ENCODE measurements around the gene CHI3L1. TPM values are rescaled to one million over a fixed set of nuclear protein-coding genes. Genes with fewer than 3 reads are reported as not detected.

The CHI3L1 gene
- total and polyA plus RNA-seq, 2 donors, result 0.53 to 4.7 TPM

- H3K4me3 ChIP-seq (ENCODE audit: low read depth, low read length), result no peak overlapping the region
- H3K36me3 ChIP-seq (ENCODE audit: insufficient read depth), result no peaks in the 10 kb centered on the region
- no peak for DNase-seq (ENCODE audit: extremely low spot score)
- WGBS, result 72% methylated on average over 14 of the region's 14 CpGs
- H3K4me1 ChIP-seq (ENCODE audit: insufficient read depth), result no peaks in the 10 kb centered on the region
- no peak overlapping the region for H3K27ac ChIP-seq (ENCODE audit: low read depth)
Observed at GRCh38 chr1:203166192-203166940, 20.1 kb downstream of the CHI3L1 start.

- WGBS, result 96% methylated on average over 8 of the region's 8 CpGs
- H3K4me1 ChIP-seq (ENCODE audit: insufficient read depth), result no peaks in the 10 kb centered on the region
- H3K36me3 ChIP-seq (ENCODE audit: insufficient read depth), result no peaks in the 10 kb centered on the region
- no peak overlapping the region for H3K4me3 ChIP-seq (ENCODE audit: low read depth, low read length)
- H3K27ac ChIP-seq (ENCODE audit: low read depth), result no peak overlapping the region
- DNase-seq (ENCODE audit: extremely low spot score), result no peak
Observed at GRCh38 chr1:203165800-203166161, 20.7 kb downstream of the CHI3L1 start.

GRCh38 chr1:203165101-203165799 is 21.3 kb downstream of the CHI3L1 start:
- no peak overlapping the region for H3K27ac ChIP-seq (ENCODE audit: low read depth)
- H3K4me1 ChIP-seq (ENCODE audit: insufficient read depth), result no peaks in the 10 kb centered on the region
- 95% methylated on average over 28 of the region's 28 CpGs for WGBS
- H3K4me3 ChIP-seq (ENCODE audit: low read depth, low read length), result no peak overlapping the region
- DNase-seq (ENCODE audit: extremely low spot score), result no peak
- H3K36me3 ChIP-seq (ENCODE audit: insufficient read depth), result no peaks in the 10 kb centered on the region

GRCh38 chr1:203163891-203164635 is 22.4 kb downstream of the CHI3L1 start:
- WGBS, result 73% methylated on average over 7 of the region's 7 CpGs
- Histone ChIP-seq H3K4me1 (ENCODE audit: insufficient read depth) (no peaks in the 10 kb centered on the region), H3K36me3 (ENCODE audit: insufficient read depth) (no peaks in the 10 kb centered on the region), H3K4me3 (ENCODE audit: low read depth, low read length) (no peak overlapping the region), H3K27ac (ENCODE audit: low read depth) (no peak overlapping the region)
- DNase-seq (ENCODE audit: extremely low spot score), result no peak

- no peak for DNase-seq (ENCODE audit: extremely low spot score)
- H3K4me3 ChIP-seq (ENCODE audit: low read depth, low read length), result no peak overlapping the region
- 61% methylated on average over 1 of the region's 1 CpG for WGBS
Observed at GRCh38 chr1:203162403-203162802, 24.1 kb downstream of the CHI3L1 start.

GRCh38 chr1:203161703-203162102 is 24.8 kb downstream of the CHI3L1 start:
- Histone ChIP-seq H3K27ac (ENCODE audit: low read depth) (no peak overlapping the region), H3K4me1 (ENCODE audit: insufficient read depth) (no peaks in the 10 kb centered on the region), H3K36me3 (ENCODE audit: insufficient read depth) (no peaks in the 10 kb centered on the region), H3K4me3 (ENCODE audit: low read depth, low read length) (no peak overlapping the region)
- no peak for DNase-seq (ENCODE audit: extremely low spot score)
- 92% methylated on average over 11 of the region's 11 CpGs for WGBS

More at GRCh38 chr1:203162403-203162802, 24.1 kb downstream of the CHI3L1 start:
- H3K4me1 ChIP-seq (ENCODE audit: insufficient read depth), result no peaks in the 10 kb centered on the region
- H3K36me3 ChIP-seq (ENCODE audit: insufficient read depth), result no peaks in the 10 kb centered on the region
- no peak overlapping the region for H3K27ac ChIP-seq (ENCODE audit: low read depth)

GRCh38 chr1:203161175-203161574 is 25.3 kb downstream of the CHI3L1 start:
- no peak for DNase-seq (ENCODE audit: extremely low spot score)
- WGBS, result 79% methylated on average over 6 of the region's 6 CpGs
- Histone ChIP-seq H3K4me3 (ENCODE audit: low read depth, low read length) (no peak overlapping the region), H3K36me3 (ENCODE audit: insufficient read depth) (no peaks in the 10 kb centered on the region), H3K4me1 (ENCODE audit: insufficient read depth) (no peaks in the 10 kb centered on the region), H3K27ac (ENCODE audit: low read depth) (no peak overlapping the region)

GRCh38 chr1:203159844-203160243 is 26.7 kb downstream of the CHI3L1 start:
- Histone ChIP-seq H3K4me1 (ENCODE audit: insufficient read depth) (no peaks in the 10 kb centered on the region), H3K36me3 (ENCODE audit: insufficient read depth) (no peaks in the 10 kb centered on the region), H3K27ac (ENCODE audit: low read depth) (no peak overlapping the region), H3K4me3 (ENCODE audit: low read depth, low read length) (no peak overlapping the region)
- DNase-seq (ENCODE audit: extremely low spot score), result no peak
- 85% methylated on average over 1 of the region's 1 CpG for WGBS

GRCh38 chr1:203158960-203159665 is 27.4 kb downstream of the CHI3L1 start:
- DNase-seq (ENCODE audit: extremely low spot score), result no peak
- Histone ChIP-seq H3K36me3 (ENCODE audit: insufficient read depth) (no peaks in the 10 kb centered on the region), H3K4me3 (ENCODE audit: low read depth, low read length) (no peak overlapping the region), H3K4me1 (ENCODE audit: insufficient read depth) (no peaks in the 10 kb centered on the region), H3K27ac (ENCODE audit: low read depth) (no peak overlapping the region)
- WGBS, result 74% methylated on average over 9 of the region's 9 CpGs

GRCh38 chr1:203158423-203158822 is 28.1 kb downstream of the CHI3L1 start:
- Histone ChIP-seq H3K27ac (ENCODE audit: low read depth) (no peak overlapping the region), H3K4me3 (ENCODE audit: low read depth, low read length) (no peak overlapping the region), H3K36me3 (ENCODE audit: insufficient read depth) (no peaks in the 10 kb centered on the region), H3K4me1 (ENCODE audit: insufficient read depth) (no peaks in the 10 kb centered on the region)
- DNase-seq (ENCODE audit: extremely low spot score), result no peak
- WGBS, result 79% methylated on average over 1 of the region's 1 CpG

GRCh38 chr1:203156280-203156679 is 30.2 kb downstream of the CHI3L1 start:
- no peak overlapping the region for H3K27ac ChIP-seq (ENCODE audit: low read depth)
- 79% methylated on average over 1 of the region's 1 CpG for WGBS
- H3K4me3 ChIP-seq (ENCODE audit: low read depth, low read length), result no peak overlapping the region
- H3K4me1 ChIP-seq (ENCODE audit: insufficient read depth), result no peaks in the 10 kb centered on the region
- DNase-seq (ENCODE audit: extremely low spot score), result no peak
- H3K36me3 ChIP-seq (ENCODE audit: insufficient read depth), result no peaks in the 10 kb centered on the region

GRCh38 chr1:203153989-203154821 is 32.3 kb downstream of the CHI3L1 start:
- no peaks in the 10 kb centered on the region for H3K4me1 ChIP-seq (ENCODE audit: insufficient read depth)
- WGBS, result 73% methylated on average over 13 of the region's 13 CpGs
- no peak overlapping the region for H3K4me3 ChIP-seq (ENCODE audit: low read depth, low read length)
- no peak for DNase-seq (ENCODE audit: extremely low spot score)
- H3K36me3 ChIP-seq (ENCODE audit: insufficient read depth), result no peaks in the 10 kb centered on the region
- H3K27ac ChIP-seq (ENCODE audit: low read depth), result no peak overlapping the region

All from urinary bladder (tissue), 4 donors.